Uterus (tissue), 2 donors: Measurements from ENCODE around the gene SMIM8.

Experiments used
- CTCF ChIP-seq, 4 experiments: fragments of 200-600 bp in 2 of 4; fragments of 450-650 bp in 2 of 4; sonication (generic) in 2 of 4; IDR thresholded peaks; one replicate each; pipeline ENCODE4 v1.5.1; 2016 to 2019; ENCODE audit warnings: antibody characterized with exemption in 4 of 4, mild to moderate bottlenecking in 2 of 4, moderate library complexity in 1 of 4
- POLR2A ChIP-seq, 2 donors: fragments of 450-650 bp; IDR thresholded peaks; one replicate each; pipeline ENCODE4 v1.6.1; 2016; ENCODE audit warnings: antibody characterized with exemption in 2 of 2, mild to moderate bottlenecking in 1 of 2, moderate library complexity in 1 of 2

GRCh38 chr6:87341158-87341557, 18.8 kb downstream of the SMIM8 start:
- no peak for TF ChIP-seq CTCF (IDR thresholded peaks at IDR 0.05)
- TF ChIP-seq POLR2A (IDR thresholded peaks at IDR 0.05), result no peak
